ENCODE results near the gene FANCE. TPM values are rescaled to one million over a fixed set of nuclear protein-coding genes. Genes with fewer than 3 reads are reported as not detected.

The FANCE gene
- polyA plus RNA-seq, 1 donor (not counting 4 experiments of a cell fraction or from before 2014, with no cell fraction given): 6.4 TPM

DNA sequence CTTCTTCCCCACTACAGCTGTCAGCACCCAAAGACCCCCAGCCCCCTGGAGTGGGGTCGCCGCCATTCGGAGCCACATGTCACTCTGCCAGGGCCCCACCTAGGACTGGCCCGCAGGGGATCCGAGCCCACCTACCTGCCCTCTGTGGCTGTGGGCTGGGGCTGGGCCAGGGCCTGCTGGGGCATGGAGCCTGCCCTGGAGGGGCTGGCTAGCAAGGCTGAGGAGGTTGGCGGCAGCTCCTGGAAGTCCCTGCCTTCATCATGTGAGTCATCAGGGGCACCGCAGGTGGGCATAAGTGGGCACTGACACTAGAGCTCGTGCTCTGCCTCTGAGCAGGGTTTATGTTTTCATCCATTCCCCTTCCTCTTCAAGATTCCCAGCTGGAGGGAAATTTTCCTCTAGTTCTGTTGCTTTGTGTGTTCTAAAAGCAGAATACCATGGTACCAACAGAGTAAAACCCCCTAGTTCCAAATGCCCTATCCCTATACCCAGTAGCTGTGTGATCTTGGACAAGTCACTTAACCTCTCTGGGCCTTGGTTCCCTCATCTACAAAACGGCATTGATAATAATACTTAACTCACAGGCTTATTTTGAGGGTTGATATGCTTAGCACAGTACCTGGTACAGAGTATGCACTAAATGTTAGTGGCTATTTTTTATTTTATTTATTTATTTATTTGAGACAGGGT lies 8.7 kb upstream of the FANCE start:
- Histone ChIP-seq H4K20me1 (ENCODE audit: control insufficient read depth, extremely low read depth, insufficient read depth, low read length) (no peaks in the 10 kb centered on the region), H3K9me3 (ENCODE audit: control insufficient read depth, low read depth, low read length) (no peaks in the 10 kb centered on the region), H3K27ac (ENCODE audit: control insufficient read depth, insufficient read depth, low read length) (peak overlapping the region; percentile 51), H3K4me3 (ENCODE audit: control insufficient read depth in 2 of 3, extremely low read depth in 1 of 3, insufficient read depth in 2 of 3, low read depth in 1 of 3, low read length in 3 of 3) (no peak overlapping the region), H3K27me3 (ENCODE audit: control insufficient read depth, extremely low read depth, insufficient read depth, low read length) (no peaks in the 10 kb centered on the region), H3K79me2 (ENCODE audit: control insufficient read depth, insufficient read depth, low read length) (no peaks in the 10 kb centered on the region), H3K9me1 (ENCODE audit: control insufficient read depth, extremely low read depth, insufficient read depth, low read length) (no peaks in the 10 kb centered on the region), H3K4me1 (ENCODE audit: control insufficient read depth, extremely low read depth, insufficient read depth, low read length) (peaks cover 11% of the 10 kb centered on the region), H3K4me2 (ENCODE audit: control insufficient read depth, extremely low read depth, insufficient read depth, low read depth, low read length) (peak overlapping the region; percentile 46), H3K9ac (ENCODE audit: control insufficient read depth, extremely low read depth, insufficient read depth, low read length) (peak overlapping the region; percentile 13), H2AFZ (ENCODE audit: control insufficient read depth, low read length) (peak overlapping the region; percentile 52), H3K36me3 (ENCODE audit: control insufficient read depth in 2 of 2, extremely low read depth in 1 of 2, insufficient read depth in 2 of 2, low read length in 2 of 2) (no peaks in the 10 kb centered on the region)
- DNase-seq (ENCODE audit: low read depth, low spot score) (no peak), FAIRE-seq (no peak)
- TF ChIP-seq EZH2 (IDR thresholded peaks at IDR 0.05; ENCODE audit: low read length) (no peak), CTCF (optimal IDR thresholded peaks at IDR 0.05 in 1 of 3, IDR thresholded peaks at IDR 0.05 in 1 of 3, conservative IDR thresholded peaks at IDR 0.05 in 1 of 3; ENCODE audit: extremely low read depth in 1 of 3, insufficient read depth in 2 of 3, low read length in 3 of 3) (no peak)
- dilution Hi-C loops (cut with MboI; ENCODE audit: extremely low pct_ligation_motif_present, low sequenced_read_pairs): no loop called here

- FAIRE-seq (no peak), DNase-seq (ENCODE audit: low read depth, low spot score) (no peak)
- Histone ChIP-seq H3K9me1 (ENCODE audit: control insufficient read depth, extremely low read depth, insufficient read depth, low read length) (no peaks in the 10 kb centered on the region), H3K9ac (ENCODE audit: control insufficient read depth, extremely low read depth, insufficient read depth, low read length) (no peak overlapping the region), H2AFZ (ENCODE audit: control insufficient read depth, low read length) (no peak overlapping the region), H3K27ac (ENCODE audit: control insufficient read depth, insufficient read depth, low read length) (no peak overlapping the region), H3K79me2 (ENCODE audit: control insufficient read depth, insufficient read depth, low read length) (no peaks in the 10 kb centered on the region), H3K9me3 (ENCODE audit: control insufficient read depth, low read depth, low read length) (no peaks in the 10 kb centered on the region), H4K20me1 (ENCODE audit: control insufficient read depth, extremely low read depth, insufficient read depth, low read length) (no peaks in the 10 kb centered on the region), H3K4me3 (ENCODE audit: control insufficient read depth in 2 of 3, extremely low read depth in 1 of 3, insufficient read depth in 2 of 3, low read depth in 1 of 3, low read length in 3 of 3) (no peak overlapping the region), H3K4me2 (ENCODE audit: control insufficient read depth, extremely low read depth, insufficient read depth, low read depth, low read length) (no peak overlapping the region), H3K27me3 (ENCODE audit: control insufficient read depth, extremely low read depth, insufficient read depth, low read length) (no peaks in the 10 kb centered on the region), H3K4me1 (ENCODE audit: control insufficient read depth, extremely low read depth, insufficient read depth, low read length) (peaks cover 11% of the 10 kb centered on the region), H3K36me3 (ENCODE audit: control insufficient read depth in 2 of 2, extremely low read depth in 1 of 2, insufficient read depth in 2 of 2, low read length in 2 of 2) (no peaks in the 10 kb centered on the region)
- no peak for TF ChIP-seq CTCF (optimal IDR thresholded peaks at IDR 0.05 in 1 of 3, IDR thresholded peaks at IDR 0.05 in 1 of 3, conservative IDR thresholded peaks at IDR 0.05 in 1 of 3; ENCODE audit: extremely low read depth in 1 of 3, insufficient read depth in 2 of 3, low read length in 3 of 3)
- TF ChIP-seq EZH2 (IDR thresholded peaks at IDR 0.05; ENCODE audit: low read length): no peak
- dilution Hi-C loops (cut with MboI; ENCODE audit: extremely low pct_ligation_motif_present, low sequenced_read_pairs): no loop called here
These were observed 6.4 kb upstream of the FANCE start for GRCh38 chr6:35445691-35446090.
